ENCODE results near the gene ANO8.

Gene ANO8

GRCh38 chr19:17347361-17347760 is 12.7 kb upstream of the ANO8 start:
- no peak for DNase-seq

GRCh38 chr19:17346109-17346671 is 11.5 kb upstream of the ANO8 start:
- DNase-seq = no peak

- DNase-seq = no peak
These were observed 7.2 kb upstream of the ANO8 start for GRCh38 chr19:17341845-17342244.

GRCh38 chr19:17341386-17341785 is 6.7 kb upstream of the ANO8 start:
- DNase-seq = no peak

GRCh38 chr19:17340871-17341357 is 6.3 kb upstream of the ANO8 start:
- no peak for DNase-seq

GRCh38 chr19:17340302-17340870 is 5.7 kb upstream of the ANO8 start:
- no peak for DNase-seq

- DNase-seq = no peak
These were observed 4.6 kb upstream of the ANO8 start for GRCh38 chr19:17339088-17339741.

- DNase-seq = no peak
These were observed 3.9 kb upstream of the ANO8 start for GRCh38 chr19:17338433-17339078.

GRCh38 chr19:17337675-17338432 is 3.2 kb upstream of the ANO8 start:
- no peak for DNase-seq

- DNase-seq = peak; percentile 99
These were observed 2.4 kb upstream of the ANO8 start, which contains the start of gene GTPBP3 for GRCh38 chr19:17336872-17337674. GTPBP3 (plus strand) TSS chr19:17337553; CDS start chr19:17337612, 59 bp downstream.

- DNase-seq = no peak
These were observed 920 bp upstream of the ANO8 start for GRCh38 chr19:17335575-17335974.

- no peak for DNase-seq
These were observed 843 bp downstream of the ANO8 start for GRCh38 chr19:17333611-17334413.

GRCh38 chr19:17332677-17333581 is 1.7 kb downstream of the ANO8 start:
- DNase-seq = peak; percentile 15

GRCh38 chr19:17332360-17332676 is 2.3 kb downstream of the ANO8 start:
- no peak for DNase-seq

- no peak for DNase-seq
These were observed 3.6 kb downstream of the ANO8 start for GRCh38 chr19:17331045-17331558.

GRCh38 chr19:17330262-17331044 is 4.2 kb downstream of the ANO8 start:
- no peak for DNase-seq

GRCh38 chr19:17329366-17330261 is 5.0 kb downstream of the ANO8 start:
- DNase-seq = no peak
